ENCODE data around the gene CTNNA2.

DNA sequence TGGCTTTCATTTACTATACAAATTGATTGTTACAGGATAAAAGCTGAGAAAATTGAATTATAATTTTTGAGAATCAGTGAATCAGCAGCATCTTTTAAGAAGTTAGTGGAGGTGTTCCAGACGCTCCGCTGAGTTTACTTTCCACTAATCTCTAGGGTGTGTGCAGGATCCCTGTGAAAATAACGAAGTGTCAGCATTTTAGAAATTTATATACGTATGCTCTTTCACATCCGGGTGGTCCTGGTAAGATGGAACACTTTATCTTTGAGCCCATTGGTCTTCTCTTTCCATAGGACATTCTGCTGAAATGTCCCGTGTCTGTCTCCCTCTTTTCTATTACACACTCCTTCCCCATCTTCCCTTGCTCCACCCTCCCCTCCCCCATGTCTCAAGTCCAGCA is 1060.3 kb downstream of the CTNNA2 start:
- TF ChIP-seq, protein P1, sequence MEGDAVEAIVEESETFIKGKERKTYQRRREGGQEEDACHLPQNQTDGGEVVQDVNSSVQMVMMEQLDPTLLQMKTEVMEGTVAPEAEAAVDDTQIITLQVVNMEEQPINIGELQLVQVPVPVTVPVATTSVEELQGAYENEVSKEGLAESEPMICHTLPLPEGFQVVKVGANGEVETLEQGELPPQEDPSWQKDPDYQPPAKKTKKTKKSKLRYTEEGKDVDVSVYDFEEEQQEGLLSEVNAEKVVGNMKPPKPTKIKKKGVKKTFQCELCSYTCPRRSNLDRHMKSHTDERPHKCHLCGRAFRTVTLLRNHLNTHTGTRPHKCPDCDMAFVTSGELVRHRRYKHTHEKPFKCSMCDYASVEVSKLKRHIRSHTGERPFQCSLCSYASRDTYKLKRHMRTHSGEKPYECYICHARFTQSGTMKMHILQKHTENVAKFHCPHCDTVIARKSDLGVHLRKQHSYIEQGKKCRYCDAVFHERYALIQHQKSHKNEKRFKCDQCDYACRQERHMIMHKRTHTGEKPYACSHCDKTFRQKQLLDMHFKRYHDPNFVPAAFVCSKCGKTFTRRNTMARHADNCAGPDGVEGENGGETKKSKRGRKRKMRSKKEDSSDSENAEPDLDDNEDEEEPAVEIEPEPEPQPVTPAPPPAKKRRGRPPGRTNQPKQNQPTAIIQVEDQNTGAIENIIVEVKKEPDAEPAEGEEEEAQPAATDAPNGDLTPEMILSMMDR (IDR thresholded peaks at IDR 0.05), result no peak
- no peak for TF ChIP-seq POLR2A (IDR thresholded peaks at IDR 0.05)

All from right lobe of liver (tissue), 4 donors.